Measurements from ENCODE around the gene SNU13.
A peak's percentile ranks its signal among the peaks of the same experiment; 100 is the strongest.

Gene SNU13

GRCh38 chr22:41659941-41660340 lies 28.7 kb downstream of the SNU13 start:
- CTCF ChIA-PET, result no interaction called here
- no peak for DNase-seq (ENCODE audit: low spot score)
- POLR2A ChIA-PET (ENCODE audit: low non-redundant PET), result no interaction called here
- TF ChIP-seq CTCF (conservative IDR thresholded peaks at IDR 0.05; ENCODE audit: low read depth), result no peak
- H3K27ac ChIP-seq, result peak overlapping the region; percentile 10; the same call in 1 of the 2 replicates

GRCh38 chr22:41658869-41659268 lies 29.8 kb downstream of the SNU13 start:
- POLR2A ChIA-PET (ENCODE audit: low non-redundant PET), result no interaction called here
- no peak for DNase-seq (ENCODE audit: low spot score)
- TF ChIP-seq CTCF (conservative IDR thresholded peaks at IDR 0.05; ENCODE audit: low read depth), result no peak
- CTCF ChIA-PET, result no interaction called here
- H3K27ac ChIP-seq, result 0 out of 2 replicates have a peak overlapping the region, but pooled peaks have one; percentile 12

- no peak for DNase-seq (ENCODE audit: low spot score)
- H3K27ac ChIP-seq, result peak overlapping the region; percentile 30; the same call in 1 of the 2 replicates
- POLR2A ChIA-PET (ENCODE audit: low non-redundant PET), result no interaction called here
- CTCF ChIA-PET, result no interaction called here
- TF ChIP-seq CTCF (conservative IDR thresholded peaks at IDR 0.05; ENCODE audit: low read depth), result no peak
Measured at GRCh38 chr22:41657709-41658108, 31.0 kb downstream of the SNU13 start.

- no peak for DNase-seq (ENCODE audit: low spot score)
- no peak for TF ChIP-seq CTCF (conservative IDR thresholded peaks at IDR 0.05; ENCODE audit: low read depth)
Measured at GRCh38 chr22:41656556-41656955, 32.1 kb downstream of the SNU13 start.

GRCh38 chr22:41654322-41654721 lies 34.3 kb downstream of the SNU13 start:
- CTCF ChIA-PET, result interaction anchor here (1.2 kb wide), 1 partner anchor 92 kb away, joined by 3 read pairs; no protein-coding TSS in a partner anchor
- no peak overlapping the region for H3K27ac ChIP-seq
- DNase-seq (ENCODE audit: low spot score), result no peak
- POLR2A ChIA-PET (ENCODE audit: low non-redundant PET), result no interaction called here
- no peak for TF ChIP-seq CTCF (conservative IDR thresholded peaks at IDR 0.05; ENCODE audit: low read depth)

More at GRCh38 chr22:41656556-41656955, 32.1 kb downstream of the SNU13 start:
- CTCF ChIA-PET, result interaction anchor here (0.7 kb wide), 1 partner anchor 11 kb away, joined by 3 read pairs; no protein-coding TSS in a partner anchor
- POLR2A ChIA-PET (ENCODE audit: low non-redundant PET), result interaction anchor here (0.5 kb wide), 1 partner anchor 17 kb away, joined by 3 read pairs; no protein-coding TSS in a partner anchor
- no peak overlapping the region for H3K27ac ChIP-seq

GRCh38 chr22:41650821-41651220 lies 37.8 kb downstream of the SNU13 start:
- ChIA-PET CTCF (interaction anchor here (0.7 kb wide), 1 partner anchor 81 kb away, joined by 4 read pairs; no protein-coding TSS in a partner anchor), POLR2A (ENCODE audit: low non-redundant PET) (no interaction called here)
- TF ChIP-seq CTCF (conservative IDR thresholded peaks at IDR 0.05; ENCODE audit: low read depth), result no peak
- no peak for DNase-seq (ENCODE audit: low spot score)
- H3K27ac ChIP-seq, result no peak overlapping the region

Measured in RWPE1 (cell line).